ENCODE results near the gene MIXL1. TPM values are rescaled to one million over a fixed set of nuclear protein-coding genes. Genes with fewer than 3 reads are reported as not detected.

The MIXL1 gene
- total and polyA plus RNA-seq, 2 of the 13 experiments (the other 11 are each of a cell fraction or from before 2014, with no cell fraction given): 7.6 to 18.5 TPM

DNA sequence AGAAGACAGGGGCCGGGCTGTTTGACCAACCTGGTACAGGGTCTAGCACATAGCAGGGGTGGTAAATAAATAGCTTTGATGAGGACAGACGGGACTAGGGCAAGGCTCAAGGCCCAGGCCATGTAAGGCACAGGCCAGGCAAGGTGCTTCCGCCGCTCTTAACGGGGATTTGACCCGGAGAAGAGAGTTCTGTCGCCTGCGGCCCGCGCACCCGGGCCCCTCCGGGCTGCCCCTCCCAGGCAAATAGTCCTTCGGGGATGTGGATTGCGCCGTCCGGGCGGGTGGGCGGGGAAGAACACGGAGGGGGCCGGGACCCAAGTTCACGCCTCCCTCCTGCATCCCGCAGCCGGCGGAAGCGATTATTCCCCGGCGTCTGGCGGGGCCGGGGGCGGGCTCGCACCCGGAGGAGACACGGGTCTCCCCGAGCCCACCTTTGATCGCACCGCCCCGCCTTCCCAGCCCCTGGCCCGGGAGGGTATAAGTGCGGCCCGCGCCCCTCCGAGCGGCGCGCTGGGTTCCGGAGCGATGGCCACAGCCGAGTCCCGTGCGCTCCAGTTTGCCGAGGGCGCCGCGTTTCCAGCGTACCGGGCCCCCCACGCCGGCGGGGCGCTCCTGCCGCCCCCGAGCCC, at the start of gene MIXL1 (continued):
- TF ChIP-seq, protein P1, sequence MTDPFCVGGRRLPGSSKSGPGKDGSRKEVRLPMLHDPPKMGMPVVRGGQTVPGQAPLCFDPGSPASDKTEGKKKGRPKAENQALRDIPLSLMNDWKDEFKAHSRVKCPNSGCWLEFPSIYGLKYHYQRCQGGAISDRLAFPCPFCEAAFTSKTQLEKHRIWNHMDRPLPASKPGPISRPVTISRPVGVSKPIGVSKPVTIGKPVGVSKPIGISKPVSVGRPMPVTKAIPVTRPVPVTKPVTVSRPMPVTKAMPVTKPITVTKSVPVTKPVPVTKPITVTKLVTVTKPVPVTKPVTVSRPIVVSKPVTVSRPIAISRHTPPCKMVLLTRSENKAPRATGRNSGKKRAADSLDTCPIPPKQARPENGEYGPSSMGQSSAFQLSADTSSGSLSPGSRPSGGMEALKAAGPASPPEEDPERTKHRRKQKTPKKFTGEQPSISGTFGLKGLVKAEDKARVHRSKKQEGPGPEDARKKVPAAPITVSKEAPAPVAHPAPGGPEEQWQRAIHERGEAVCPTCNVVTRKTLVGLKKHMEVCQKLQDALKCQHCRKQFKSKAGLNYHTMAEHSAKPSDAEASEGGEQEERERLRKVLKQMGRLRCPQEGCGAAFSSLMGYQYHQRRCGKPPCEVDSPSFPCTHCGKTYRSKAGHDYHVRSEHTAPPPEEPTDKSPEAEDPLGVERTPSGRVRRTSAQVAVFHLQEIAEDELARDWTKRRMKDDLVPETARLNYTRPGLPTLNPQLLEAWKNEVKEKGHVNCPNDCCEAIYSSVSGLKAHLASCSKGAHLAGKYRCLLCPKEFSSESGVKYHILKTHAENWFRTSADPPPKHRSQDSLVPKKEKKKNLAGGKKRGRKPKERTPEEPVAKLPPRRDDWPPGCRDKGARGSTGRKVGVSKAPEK (CRISPR knock-in tag; IDR thresholded peaks at IDR 0.05; ENCODE audit: borderline replicate concordance): peak; percentile 41; the same call in 1 of the 2 replicates
- TF ChIP-seq, protein P2, sequence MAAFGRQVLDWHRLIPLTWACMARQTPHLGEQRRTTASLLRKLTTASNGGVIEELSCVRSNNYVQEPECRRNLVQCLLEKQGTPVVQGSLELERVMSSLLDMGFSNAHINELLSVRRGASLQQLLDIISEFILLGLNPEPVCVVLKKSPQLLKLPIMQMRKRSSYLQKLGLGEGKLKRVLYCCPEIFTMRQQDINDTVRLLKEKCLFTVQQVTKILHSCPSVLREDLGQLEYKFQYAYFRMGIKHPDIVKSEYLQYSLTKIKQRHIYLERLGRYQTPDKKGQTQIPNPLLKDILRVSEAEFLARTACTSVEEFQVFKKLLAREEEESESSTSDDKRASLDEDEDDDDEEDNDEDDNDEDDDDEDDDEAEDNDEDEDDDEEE (CRISPR knock-in tag; IDR thresholded peaks at IDR 0.05): peak; percentile 56; the same call in 1 of the 2 replicates
- TF ChIP-seq, protein P3, sequence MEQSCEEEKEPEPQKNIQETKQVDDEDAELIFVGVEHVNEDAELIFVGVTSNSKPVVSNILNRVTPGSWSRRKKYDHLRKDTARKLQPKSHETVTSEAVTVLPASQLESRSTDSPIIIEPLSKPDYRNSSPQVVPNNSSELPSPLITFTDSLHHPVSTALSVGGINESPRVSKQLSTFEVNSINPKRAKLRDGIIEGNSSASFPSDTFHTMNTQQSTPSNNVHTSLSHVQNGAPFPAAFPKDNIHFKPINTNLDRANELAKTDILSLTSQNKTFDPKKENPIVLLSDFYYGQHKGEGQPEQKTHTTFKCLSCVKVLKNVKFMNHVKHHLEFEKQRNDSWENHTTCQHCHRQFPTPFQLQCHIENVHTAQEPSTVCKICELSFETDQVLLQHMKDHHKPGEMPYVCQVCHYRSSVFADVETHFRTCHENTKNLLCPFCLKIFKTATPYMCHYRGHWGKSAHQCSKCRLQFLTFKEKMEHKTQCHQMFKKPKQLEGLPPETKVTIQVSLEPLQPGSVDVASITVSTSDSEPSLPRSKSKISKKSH (CRISPR knock-in tag; IDR thresholded peaks at IDR 0.05; ENCODE audit: borderline replicate concordance): no peak
- TF ChIP-seq, protein P4, sequence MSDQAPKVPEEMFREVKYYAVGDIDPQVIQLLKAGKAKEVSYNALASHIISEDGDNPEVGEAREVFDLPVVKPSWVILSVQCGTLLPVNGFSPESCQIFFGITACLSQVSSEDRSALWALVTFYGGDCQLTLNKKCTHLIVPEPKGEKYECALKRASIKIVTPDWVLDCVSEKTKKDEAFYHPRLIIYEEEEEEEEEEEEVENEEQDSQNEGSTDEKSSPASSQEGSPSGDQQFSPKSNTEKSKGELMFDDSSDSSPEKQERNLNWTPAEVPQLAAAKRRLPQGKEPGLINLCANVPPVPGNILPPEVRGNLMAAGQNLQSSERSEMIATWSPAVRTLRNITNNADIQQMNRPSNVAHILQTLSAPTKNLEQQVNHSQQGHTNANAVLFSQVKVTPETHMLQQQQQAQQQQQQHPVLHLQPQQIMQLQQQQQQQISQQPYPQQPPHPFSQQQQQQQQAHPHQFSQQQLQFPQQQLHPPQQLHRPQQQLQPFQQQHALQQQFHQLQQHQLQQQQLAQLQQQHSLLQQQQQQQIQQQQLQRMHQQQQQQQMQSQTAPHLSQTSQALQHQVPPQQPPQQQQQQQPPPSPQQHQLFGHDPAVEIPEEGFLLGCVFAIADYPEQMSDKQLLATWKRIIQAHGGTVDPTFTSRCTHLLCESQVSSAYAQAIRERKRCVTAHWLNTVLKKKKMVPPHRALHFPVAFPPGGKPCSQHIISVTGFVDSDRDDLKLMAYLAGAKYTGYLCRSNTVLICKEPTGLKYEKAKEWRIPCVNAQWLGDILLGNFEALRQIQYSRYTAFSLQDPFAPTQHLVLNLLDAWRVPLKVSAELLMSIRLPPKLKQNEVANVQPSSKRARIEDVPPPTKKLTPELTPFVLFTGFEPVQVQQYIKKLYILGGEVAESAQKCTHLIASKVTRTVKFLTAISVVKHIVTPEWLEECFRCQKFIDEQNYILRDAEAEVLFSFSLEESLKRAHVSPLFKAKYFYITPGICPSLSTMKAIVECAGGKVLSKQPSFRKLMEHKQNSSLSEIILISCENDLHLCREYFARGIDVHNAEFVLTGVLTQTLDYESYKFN (CRISPR knock-in tag; conservative IDR thresholded peaks at IDR 0.05): peak; percentile 92
- TF ChIP-seq ZSCAN31 (CRISPR knock-in tag; IDR thresholded peaks at IDR 0.05; ENCODE audit: low read depth) (no peak; the same call in 1 of the 2 replicates), ZNF33B (CRISPR knock-in tag; IDR thresholded peaks at IDR 0.05) (no peak), ZSCAN22 (CRISPR knock-in tag; IDR thresholded peaks at IDR 0.05) (no peak), RXRA (CRISPR knock-in tag; IDR thresholded peaks at IDR 0.05) (peak; percentile 77), ZNF460 (CRISPR knock-in tag; IDR thresholded peaks at IDR 0.05; ENCODE audit: borderline replicate concordance) (no peak; the same call in 1 of the 2 replicates), MTA1 (CRISPR knock-in tag; IDR thresholded peaks at IDR 0.05; ENCODE audit: borderline replicate concordance) (peak; percentile 72; the same call in 1 of the 2 replicates), POLR2G (IDR thresholded peaks at IDR 0.05; ENCODE audit: low read depth, low read length) (peak; percentile 40; the same call in 1 of the 2 replicates), KLF11 (CRISPR knock-in tag; IDR thresholded peaks at IDR 0.05) (no peak), ZNF20 (CRISPR knock-in tag; IDR thresholded peaks at IDR 0.05) (no peak)
- TF ChIP-seq, protein P5, sequence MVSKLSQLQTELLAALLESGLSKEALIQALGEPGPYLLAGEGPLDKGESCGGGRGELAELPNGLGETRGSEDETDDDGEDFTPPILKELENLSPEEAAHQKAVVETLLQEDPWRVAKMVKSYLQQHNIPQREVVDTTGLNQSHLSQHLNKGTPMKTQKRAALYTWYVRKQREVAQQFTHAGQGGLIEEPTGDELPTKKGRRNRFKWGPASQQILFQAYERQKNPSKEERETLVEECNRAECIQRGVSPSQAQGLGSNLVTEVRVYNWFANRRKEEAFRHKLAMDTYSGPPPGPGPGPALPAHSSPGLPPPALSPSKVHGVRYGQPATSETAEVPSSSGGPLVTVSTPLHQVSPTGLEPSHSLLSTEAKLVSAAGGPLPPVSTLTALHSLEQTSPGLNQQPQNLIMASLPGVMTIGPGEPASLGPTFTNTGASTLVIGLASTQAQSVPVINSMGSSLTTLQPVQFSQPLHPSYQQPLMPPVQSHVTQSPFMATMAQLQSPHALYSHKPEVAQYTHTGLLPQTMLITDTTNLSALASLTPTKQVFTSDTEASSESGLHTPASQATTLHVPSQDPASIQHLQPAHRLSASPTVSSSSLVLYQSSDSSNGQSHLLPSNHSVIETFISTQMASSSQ (IDR thresholded peaks at IDR 0.05; ENCODE audit: low read depth): no peak
- TF ChIP-seq, protein P5 (CRISPR knock-in tag; IDR thresholded peaks at IDR 0.05; ENCODE audit: borderline replicate concordance): no peak
